ENCODE measurements around the gene GRAP2. TPM values are rescaled to one million over a fixed set of nuclear protein-coding genes. Genes with fewer than 3 reads are reported as not detected.
A peak's percentile ranks its signal among the peaks of the same experiment; 100 is the strongest.

The GRAP2 gene
- total and polyA plus RNA-seq, 9 of the 15 experiments (the other 6 are each of a cell fraction or from before 2014, with no cell fraction given): 4.8 to 88.7 (median 60.4) TPM

- Histone ChIP-seq H3K36me3 (ENCODE audit: control insufficient read depth, insufficient read depth, low read length) (no peaks in the 10 kb centered on the region), H3K79me2 (ENCODE audit: control insufficient read depth, insufficient read depth, low read length) (no peaks in the 10 kb centered on the region), H4K20me1 (replicated peaks; ENCODE audit: control insufficient read depth, insufficient read depth, low read length) (no peaks in the 10 kb centered on the region), H3K4me1 (replicated peaks in 1 of 2; ENCODE audit: control insufficient read depth in 2 of 2, insufficient read depth in 2 of 2, low read length in 2 of 2) (peaks cover 43% of the 10 kb centered on the region in 2 experiments), H3K9me3 (replicated peaks; ENCODE audit: control insufficient read depth, insufficient read depth, low read depth, low read length) (no peaks in the 10 kb centered on the region), H3K27ac (ENCODE audit: extremely low read depth, low read depth, low read length) (no peak overlapping the region), H3K4me2 (ENCODE audit: insufficient read depth, low read length) (no peak overlapping the region), H3K9me1 (ENCODE audit: control insufficient read depth, insufficient read depth, low read length) (no peaks in the 10 kb centered on the region), H3K27me3 (ENCODE audit: control insufficient read depth in 2 of 2, insufficient read depth in 2 of 2, low read length in 2 of 2) (no peaks in the 10 kb centered on the region), H3K4me3 (no peak overlapping the region), H2AFZ (ENCODE audit: low read depth, low read length) (no peak overlapping the region), H3K9ac (ENCODE audit: insufficient read depth in 1 of 2, low read depth in 2 of 2, low read length in 2 of 2) (0 out of 4 replicates have a peak overlapping the region, but pooled peaks of 1 of the 2 experiments have one; percentile 40)
- BruUV-seq (replicated peaks): no TSS peak
- in situ Hi-C loops (cut with MboI): no loop called here
- intact Hi-C loops (cut with micrococcal nuclease): loop anchor here (5.0 kb wide), 1 partner anchor 63 kb away; no protein-coding TSS in a partner anchor
- ChIA-PET CTCF (ENCODE audit: low intra/inter-chr PET ratio) (no interaction called here), POLR2A (interaction anchor here (0.6 to 0.8 kb wide), 3 partner anchors 24 to 475 kb away, joined by 3 read pairs; partner anchors contain the start of gene ATF4)
- TF ChIP-seq IFI16 (CRISPR knock-in tag; IDR thresholded peaks at IDR 0.05) (no peak), ZKSCAN1 (IDR thresholded peaks at IDR 0.05; ENCODE audit: low read depth, low read length) (peak; percentile 75)
- FAIRE-seq (no peak), ATAC-seq (no peak), DNase-seq (ENCODE audit: extremely low read depth in 1 of 4, low spot score in 3 of 4) (no peak)
- 78% methylated on average over 14 of the region's 35 CpGs for WGBS (ENCODE audit: insufficient coverage, low coverage, missing lambda C conversion rate)
These were observed 94.7 kb downstream of the GRAP2 start for GRCh38 chr22:39995393-39996252.

GRCh38 chr22:39996732-39997131, 95.8 kb downstream of the GRAP2 start:
- H3K4me2 ChIP-seq (ENCODE audit: insufficient read depth, low read length): no peak overlapping the region
- no peaks in the 10 kb centered on the region for H3K79me2 ChIP-seq (ENCODE audit: control insufficient read depth, insufficient read depth, low read length)
- H3K9ac ChIP-seq (ENCODE audit: insufficient read depth in 1 of 2, low read depth in 2 of 2, low read length in 2 of 2): no peak overlapping the region
- in situ Hi-C loops (cut with MboI) (no loop called here), intact Hi-C loops (cut with micrococcal nuclease) (loop anchor here (5.0 kb wide), 1 partner anchor 64 kb away; no protein-coding TSS in a partner anchor)
- no peak overlapping the region for H3K27ac ChIP-seq (ENCODE audit: extremely low read depth, low read depth, low read length)
- H3K27me3 ChIP-seq (ENCODE audit: control insufficient read depth in 2 of 2, insufficient read depth in 2 of 2, low read length in 2 of 2): no peaks in the 10 kb centered on the region
- H3K4me3 ChIP-seq: no peak overlapping the region
- DNase-seq (ENCODE audit: extremely low read depth in 1 of 4, low spot score in 3 of 4) (no peak), FAIRE-seq (no peak), ATAC-seq (no peak)
- no peaks in the 10 kb centered on the region for H4K20me1 ChIP-seq (replicated peaks; ENCODE audit: control insufficient read depth, insufficient read depth, low read length)
- no peaks in the 10 kb centered on the region for H3K36me3 ChIP-seq (ENCODE audit: control insufficient read depth, insufficient read depth, low read length)
- CTCF ChIA-PET (ENCODE audit: low intra/inter-chr PET ratio): no interaction called here
- no peak overlapping the region for H2AFZ ChIP-seq (ENCODE audit: low read depth, low read length)
- 71% methylated on average over 2 of the region's 3 CpGs for WGBS (ENCODE audit: insufficient coverage, low coverage, missing lambda C conversion rate)
- BruUV-seq (replicated peaks): no TSS peak
- POLR2A ChIA-PET: interaction anchor here (0.6 to 1.5 kb wide), 2 partner anchors 26 to 70 kb away, joined by 4 to 6 read pairs; no protein-coding TSS in a partner anchor
- H3K9me3 ChIP-seq (replicated peaks; ENCODE audit: control insufficient read depth, insufficient read depth, low read depth, low read length): no peaks in the 10 kb centered on the region
- no peaks in the 10 kb centered on the region for H3K9me1 ChIP-seq (ENCODE audit: control insufficient read depth, insufficient read depth, low read length)
- peaks cover 45 to 49% of the 10 kb centered on the region in 2 experiments for H3K4me1 ChIP-seq (replicated peaks in 1 of 2; ENCODE audit: control insufficient read depth in 2 of 2, insufficient read depth in 2 of 2, low read length in 2 of 2)
- no peak for TF ChIP-seq FOXA1 (IDR thresholded peaks at IDR 0.05; ENCODE audit: borderline replicate concordance)
- TF ChIP-seq E2F4 (CRISPR knock-in tag; IDR thresholded peaks at IDR 0.05; ENCODE audit: low read depth): no peak
- TF ChIP-seq ATF3 (IDR thresholded peaks at IDR 0.05): peak; percentile 56
- TF ChIP-seq ATF3 (CRISPR knock-in tag; conservative IDR thresholded peaks at IDR 0.05): no peak
- TF ChIP-seq ZBTB43 (CRISPR knock-in tag; IDR thresholded peaks at IDR 0.05): no peak
- TF ChIP-seq FIP1L1 (IDR thresholded peaks at IDR 0.05; ENCODE audit: low read depth, low read length, poor library complexity, severe bottlenecking): no peak

Measured in K562 (cell line).